ENCODE data around the gene ARHGAP24. TPM values are rescaled to one million over a fixed set of nuclear protein-coding genes. Genes with fewer than 3 reads are reported as not detected.
"Not testable (repeated sequence)": the region's sequence is repeated elsewhere in the genome, so short reads cannot be mapped to it uniquely, and the experiment has no call there.

The ARHGAP24 gene
- total and polyA plus RNA-seq, 3 donors from 2014 or later = 5.7 to 9.9 (median 9.4) TPM

GRCh38 chr4:85812776-85813175 is 337.8 kb downstream of the ARHGAP24 start:
- H3K4me3 ChIP-seq = no peak overlapping the region
- no peaks in the 10 kb centered on the region for H3K27me3 ChIP-seq
- intact Hi-C loops (cut with DNase I; ENCODE audit: low total_unique reads) = no loop called here
- TF ChIP-seq POLR2A (IDR thresholded peaks at IDR 0.05) = no peak
- TF ChIP-seq CTCF (IDR thresholded peaks at IDR 0.05) = no peak
- H3K36me3 ChIP-seq (ENCODE audit: low read depth, missing control alignments) = no peaks in the 10 kb centered on the region
- no peaks in the 10 kb centered on the region for H3K9me3 ChIP-seq
- 91 to 94% methylated on average over 4 of the region's 4 CpGs for WGBS, 2 donors
- H3K4me1 ChIP-seq = no peaks in the 10 kb centered on the region
- no peak for DNase-seq
- no peak overlapping the region for H3K27ac ChIP-seq

- intact Hi-C loops (cut with DNase I; ENCODE audit: low total_unique reads) = no loop called here
- H3K27me3 ChIP-seq = no peaks in the 10 kb centered on the region
- no peak overlapping the region for H3K27ac ChIP-seq
- no peaks in the 10 kb centered on the region for H3K9me3 ChIP-seq
- no peak for DNase-seq
- H3K4me1 ChIP-seq = no peaks in the 10 kb centered on the region
- WGBS, 2 donors = 94 to 95% methylated on average over 7 of the region's 7 CpGs
- H3K4me3 ChIP-seq = no peak overlapping the region
- no peaks in the 10 kb centered on the region for H3K36me3 ChIP-seq (ENCODE audit: low read depth, missing control alignments)
- TF ChIP-seq POLR2A (IDR thresholded peaks at IDR 0.05) (no peak), CTCF (IDR thresholded peaks at IDR 0.05) (no peak)
Measured at GRCh38 chr4:85815796-85816459, 341.0 kb downstream of the ARHGAP24 start.

GRCh38 chr4:85818700-85819099 is 343.8 kb downstream of the ARHGAP24 start:
- Histone ChIP-seq H3K36me3 (ENCODE audit: low read depth, missing control alignments) (no peaks in the 10 kb centered on the region), H3K4me1 (no peaks in the 10 kb centered on the region), H3K4me3 (no peak overlapping the region), H3K27me3 (no peaks in the 10 kb centered on the region), H3K9me3 (no peaks in the 10 kb centered on the region), H3K27ac (no peak overlapping the region)
- intact Hi-C loops (cut with DNase I; ENCODE audit: low total_unique reads) = no loop called here
- no peak for DNase-seq
- WGBS, 2 donors = 75 to 76% methylated on average over 3 of the region's 3 CpGs
- TF ChIP-seq POLR2A (IDR thresholded peaks at IDR 0.05) = no peak
- TF ChIP-seq CTCF (IDR thresholded peaks at IDR 0.05) = no peak

GRCh38 chr4:85820101-85820500 is 345.2 kb downstream of the ARHGAP24 start:
- H3K9me3 ChIP-seq; intact Hi-C loops (cut with DNase I; ENCODE audit: low total_unique reads); H3K27ac ChIP-seq; H3K4me3 ChIP-seq; H3K4me1 ChIP-seq; DNase-seq; H3K36me3 ChIP-seq (ENCODE audit: low read depth, missing control alignments); H3K27me3 ChIP-seq: not testable (repeated sequence)

GRCh38 chr4:85821688-85822455 is 346.9 kb downstream of the ARHGAP24 start:
- H3K9me3 ChIP-seq = no peaks in the 10 kb centered on the region
- WGBS, 2 donors = 90 to 97% methylated on average over 2 of the region's 2 CpGs
- H3K36me3 ChIP-seq (ENCODE audit: low read depth, missing control alignments) = no peaks in the 10 kb centered on the region
- TF ChIP-seq CTCF (IDR thresholded peaks at IDR 0.05) (no peak), POLR2A (IDR thresholded peaks at IDR 0.05) (no peak)
- H3K4me3 ChIP-seq = no peak overlapping the region
- no peak overlapping the region for H3K27ac ChIP-seq
- H3K27me3 ChIP-seq = no peaks in the 10 kb centered on the region
- no peak for DNase-seq
- H3K4me1 ChIP-seq = peaks cover 5% of the 10 kb centered on the region
- intact Hi-C loops (cut with DNase I; ENCODE audit: low total_unique reads) = no loop called here
